Stimulated activated naive CD8-positive, alpha-beta T cell treated with anti-CD3 and anti-CD28 coated beads, Interleukin-15, Interleukin-2, amounts not matched to agents 100 ng/mL and 50 ng/mL, for 24 hours (primary cell): ENCODE measurements around the gene GLRX.

Source experiments
- H3K27ac Mint-ChIP-seq: one replicate; pipeline ENCODE4 v1.8.0; 2021; ENCODE audit warnings: mild to moderate bottlenecking, mixed read lengths
- H3K27me3 Mint-ChIP-seq: one replicate; pipeline ENCODE4 v1.8.0; 2021; ENCODE audit warnings: mixed read lengths
- H3K36me3 Mint-ChIP-seq: one replicate; pipeline ENCODE4 v1.8.0; 2021; ENCODE audit warnings: low read depth, mixed read lengths
- H3K4me1 Mint-ChIP-seq: one replicate; pipeline ENCODE4 v1.8.0; 2021; ENCODE audit warnings: low read depth, mixed read lengths
- H3K4me3 Mint-ChIP-seq: one replicate; pipeline ENCODE4 v1.8.0; 2021; ENCODE audit warnings: mild to moderate bottlenecking, mixed read lengths
- H3K9me3 Mint-ChIP-seq: one replicate; pipeline ENCODE4 v1.8.0; 2021; ENCODE audit warnings: mixed read lengths

The GLRX gene

DNA sequence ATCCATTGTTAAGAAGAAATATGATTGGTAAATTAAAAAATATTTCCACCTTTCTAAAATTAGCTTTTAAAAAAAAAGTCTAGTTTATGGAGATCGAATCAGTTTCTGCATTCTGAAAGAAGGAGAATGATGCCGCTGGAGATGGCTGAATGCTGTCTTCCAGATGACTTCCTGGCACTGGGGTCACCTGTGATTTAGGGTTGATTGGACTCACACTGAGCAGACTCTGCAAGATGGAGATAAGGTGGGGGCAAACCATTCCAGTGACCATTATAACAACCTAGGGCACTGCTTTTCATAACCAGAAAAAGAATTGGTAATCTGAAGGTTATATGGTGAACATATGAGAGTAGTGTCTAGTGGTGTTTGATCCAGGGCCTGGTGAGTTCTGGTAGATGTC, 50.6 kb downstream of the GLRX start:
- H3K4me3 Mint-ChIP-seq = no peak overlapping the region
- no peaks in the 10 kb centered on the region for H3K9me3 Mint-ChIP-seq
- no peaks in the 10 kb centered on the region for H3K36me3 Mint-ChIP-seq
- no peak overlapping the region for H3K27ac Mint-ChIP-seq
- no peaks in the 10 kb centered on the region for H3K4me1 Mint-ChIP-seq
- no peaks in the 10 kb centered on the region for H3K27me3 Mint-ChIP-seq

DNA sequence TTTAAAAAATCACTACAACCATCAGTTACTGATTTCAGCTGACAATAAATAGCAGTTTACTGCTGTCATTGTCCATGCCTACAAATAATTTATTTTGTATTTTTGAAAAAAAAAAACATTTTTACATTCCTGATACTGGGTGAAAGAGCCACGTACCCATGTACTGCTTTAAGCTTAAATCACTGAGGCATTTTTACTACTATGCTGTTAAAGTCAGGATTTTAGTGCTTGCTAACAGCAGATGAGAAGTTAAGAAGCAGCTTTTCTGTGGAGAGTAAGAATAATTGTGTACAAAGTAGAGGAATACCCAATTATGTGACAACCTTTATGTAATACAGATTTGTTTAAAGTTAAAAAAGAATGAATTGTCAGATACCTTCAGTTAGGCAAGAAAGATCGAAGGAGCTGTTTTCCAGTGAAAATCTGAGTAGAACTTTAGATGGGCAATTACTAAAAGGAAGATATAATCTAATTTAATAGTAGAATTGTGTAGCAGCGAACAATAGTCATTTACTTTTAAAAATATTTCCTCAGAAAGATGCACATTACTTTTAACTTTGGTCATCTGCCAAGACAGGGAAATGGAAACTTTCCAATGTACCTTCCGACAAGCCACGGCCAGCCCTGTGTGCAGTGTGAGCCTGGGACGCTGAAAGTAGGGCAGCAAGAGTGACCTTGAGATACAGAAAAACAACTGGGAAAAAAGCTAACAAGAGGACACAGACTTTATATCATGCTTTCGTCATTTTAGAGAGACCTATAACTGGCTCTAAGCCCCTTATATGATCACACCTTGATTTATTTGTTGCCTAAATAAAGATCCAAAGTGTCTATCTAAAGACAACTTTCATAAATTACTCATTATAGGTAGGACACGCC, 51.5 kb downstream of the GLRX start:
- no peak overlapping the region for H3K4me3 Mint-ChIP-seq
- no peak overlapping the region for H3K27ac Mint-ChIP-seq

DNA sequence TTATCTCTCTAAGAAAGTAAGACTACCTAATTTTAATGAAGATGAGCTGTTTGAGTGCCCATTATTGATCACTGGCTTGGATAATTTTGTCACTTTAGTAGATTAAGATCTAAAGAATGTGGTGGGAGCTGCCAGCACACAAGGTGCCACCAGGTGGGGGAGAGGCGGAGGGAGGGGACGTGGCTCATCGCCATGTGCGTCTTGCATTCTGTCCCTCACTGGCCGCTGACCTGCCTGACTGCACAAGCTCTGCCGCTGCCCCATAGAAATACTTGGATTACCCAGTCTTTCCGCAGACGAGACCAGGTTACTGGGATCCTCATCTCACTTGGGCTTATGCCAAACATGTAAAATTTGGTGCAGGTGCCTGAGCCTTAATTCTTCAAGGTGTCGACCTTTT, 53.8 kb downstream of the GLRX start:
- H3K4me1 Mint-ChIP-seq = no peaks in the 10 kb centered on the region
- no peak overlapping the region for H3K27ac Mint-ChIP-seq
- H3K9me3 Mint-ChIP-seq = no peaks in the 10 kb centered on the region
- H3K36me3 Mint-ChIP-seq = no peaks in the 10 kb centered on the region
- no peaks in the 10 kb centered on the region for H3K27me3 Mint-ChIP-seq
- H3K4me3 Mint-ChIP-seq = no peak overlapping the region

More for the DNA sequence above, 51.5 kb downstream of the GLRX start:
- Mint-ChIP-seq H3K27me3 (no peaks in the 10 kb centered on the region), H3K9me3 (no peaks in the 10 kb centered on the region), H3K4me1 (no peaks in the 10 kb centered on the region), H3K36me3 (no peaks in the 10 kb centered on the region)

DNA sequence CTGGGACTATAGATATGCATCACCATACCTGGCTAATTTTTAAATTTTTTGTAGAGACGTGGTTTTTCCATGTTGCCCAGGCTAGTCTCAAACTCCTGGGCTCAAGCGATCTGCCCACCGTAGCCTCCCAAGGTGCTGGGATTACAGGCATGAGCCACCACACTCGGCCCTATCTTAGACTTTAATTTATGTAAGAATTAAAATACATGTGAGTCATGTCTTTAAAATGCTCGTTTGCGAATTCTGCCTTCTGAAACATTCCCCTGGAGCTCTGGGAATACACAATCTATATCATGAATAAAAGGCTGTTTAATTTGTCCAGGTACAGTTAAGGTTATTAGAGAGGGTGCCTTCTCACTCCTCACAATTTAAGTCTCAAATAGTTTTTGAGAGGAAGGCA, 58.6 kb downstream of the GLRX start:
- Mint-ChIP-seq H3K27me3 (no peaks in the 10 kb centered on the region), H3K27ac (no peak overlapping the region), H3K4me1 (peaks cover 33% of the 10 kb centered on the region), H3K36me3 (no peaks in the 10 kb centered on the region), H3K9me3 (no peaks in the 10 kb centered on the region), H3K4me3 (no peak overlapping the region)
